HepG2 (cell line): Measurements from ENCODE around the gene THOC5. TPM values are rescaled to one million over a fixed set of nuclear protein-coding genes. Genes with fewer than 3 reads are reported as not detected.

Experiments used
- MTF1 ChIP-seq: sonication (generic); formaldehyde crosslinking; IDR thresholded peaks from 2 replicates; pipeline ENCODE4 v1.5.0; 2020; ENCODE audit warnings: missing genetic modification reagents
- SOX13 ChIP-seq, 3 experiments: fragments of 450-650 bp in 1 of 3; sonication (generic) in 1 of 3; formaldehyde crosslinking in 1 of 3; IDR thresholded peaks in 2 of 3; conservative IDR thresholded peaks in 1 of 3; 2 replicates each; pipeline versions ENCODE4 v1.5.0 to v1.6.1; 2016 to 2020; ENCODE audit warnings: antibody characterized with exemption in 1 of 3, mild to moderate bottlenecking in 1 of 3, missing compliant biosample characterization in 1 of 3, missing genetic modification reagents in 1 of 3, moderate library complexity in 1 of 3
- ZFP37 ChIP-seq: sonication (generic); formaldehyde crosslinking; IDR thresholded peaks from 2 replicates; pipeline ENCODE4 v1.4.0; 2020; ENCODE audit warnings: missing genetic modification reagents, borderline replicate concordance
- ZNF225 ChIP-seq: sonication (generic); formaldehyde crosslinking; IDR thresholded peaks from 2 replicates; pipeline ENCODE4 v1.4.0; 2020; ENCODE audit warnings: mild to moderate bottlenecking, missing genetic modification reagents
- ZNF556 ChIP-seq: sonication (generic); formaldehyde crosslinking; IDR thresholded peaks from 2 replicates; pipeline ENCODE4 v1.4.0; 2020; ENCODE audit warnings: mild to moderate bottlenecking, missing genetic modification reagents, borderline replicate concordance
- polyA plus RNA-seq, 8 experiments: library from polyadenylated mRNA; depleted of rRNA in 3 of 8; stranded (reverse) in 7 of 8; unstranded in 1 of 8; fragments of >200 nt; fragmentation: Illumina TruSeq in 4 of 8; extraction: Trizol in 4 of 8; gene quantifications; 2 replicates each; pipeline versions ENCODE4 v1.2.1 to v1.2.3, GENCODE V29; 2011 to 2016; ENCODE audit warnings: low read depth in 4 of 8, missing spikeins in 1 of 8, mixed read lengths in 1 of 8; ENCODE audit not compliant: insufficient read depth in 1 of 8
- total RNA-seq, 5 experiments: library from RNA; depleted of rRNA; stranded (reverse); fragments of >200 nt; fragmentation: Illumina TruSeq; extraction: Trizol; gene quantifications; 2 replicates each; pipeline ENCODE4 v1.2.3, GENCODE V29; 2016; ENCODE audit warnings: low read depth in 1 of 5
- TF ChIP-seq, protein P1 (sequence below): sonication (generic); formaldehyde crosslinking; IDR thresholded peaks from 2 replicates; pipeline ENCODE4 v1.4.0; 2020; ENCODE audit warnings: missing genetic modification reagents
- TF ChIP-seq, protein P2 (sequence below): sonication (generic); formaldehyde crosslinking; IDR thresholded peaks from 2 replicates; pipeline ENCODE4 v1.9.0; 2022; ENCODE audit warnings: low read depth, missing genetic modification reagents
- TF ChIP-seq, protein P3 (sequence below): sonication (generic); formaldehyde crosslinking; IDR thresholded peaks from 2 replicates; pipeline ENCODE4 v1.5.1; 2020; ENCODE audit warnings: mild to moderate bottlenecking, missing genetic modification reagents, moderate library complexity
- TF ChIP-seq, protein P4 (sequence below): sonication (generic); formaldehyde crosslinking; IDR thresholded peaks from 2 replicates; pipeline ENCODE4 v1.5.0; 2020; ENCODE audit warnings: mild to moderate bottlenecking, missing genetic modification reagents
- TF ChIP-seq, protein P5 (sequence below): IDR thresholded peaks from 2 replicates; pipeline ENCODE4 v1.6.1; 2016; ENCODE audit warnings: missing biosample characterization, missing genetic modification reagents, low read depth
- TF ChIP-seq, protein P6 (sequence below): sonication (generic); formaldehyde crosslinking; IDR thresholded peaks from 2 replicates; pipeline ENCODE4 v1.5.0; 2020; ENCODE audit warnings: mild to moderate bottlenecking, missing genetic modification reagents, borderline replicate concordance

The THOC5 gene
- total and polyA plus RNA-seq, 2 of the 13 experiments (the other 11 are each of a cell fraction or from before 2014, with no cell fraction given) = 45.8 to 46.7 TPM

DNA sequence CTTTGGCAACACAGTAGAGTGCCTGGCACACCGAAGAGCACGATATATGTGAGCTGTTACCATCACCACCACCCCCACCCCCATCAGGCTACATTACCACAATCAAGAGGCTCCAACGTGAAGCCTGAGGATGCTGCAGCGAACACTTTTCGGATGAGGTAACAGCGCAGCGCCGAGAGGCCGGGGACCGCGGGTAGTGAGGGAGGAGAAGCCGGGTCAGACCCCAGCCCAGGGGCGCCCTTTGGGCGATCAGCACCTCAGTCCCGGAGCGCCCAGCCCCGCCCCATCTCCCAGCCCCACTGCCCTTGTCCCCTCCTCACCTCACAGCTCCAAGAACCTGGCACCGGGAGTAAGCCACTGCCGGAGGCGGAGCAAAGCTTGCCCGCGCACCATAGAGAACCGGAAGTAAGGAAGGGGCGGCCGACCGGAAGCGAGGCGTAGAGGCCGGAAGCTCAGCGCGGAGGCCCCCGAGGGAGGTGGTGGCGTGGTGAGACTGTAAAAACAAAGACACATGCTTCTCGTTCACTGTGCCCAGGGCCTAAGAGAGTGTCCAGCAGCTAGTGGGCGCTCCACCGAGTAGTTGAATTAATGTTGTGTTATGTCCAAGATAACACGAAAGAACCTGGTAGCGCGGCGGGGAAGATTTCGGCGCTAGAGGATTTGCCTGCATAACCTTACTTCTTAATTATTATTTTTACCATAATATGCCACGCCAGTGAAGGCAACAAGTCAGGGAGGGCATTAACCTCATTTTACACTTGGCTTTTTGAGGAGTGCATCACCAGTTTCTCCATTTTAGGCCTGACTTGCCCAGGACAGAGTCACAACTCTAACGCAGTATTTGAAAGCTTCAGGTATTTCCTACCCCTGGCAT lies at the start of gene THOC5 (continued):
- TF ChIP-seq ZNF225 (CRISPR knock-in tag) = peak; percentile 87; the same call in 1 of the 2 replicates
- TF ChIP-seq, protein P1, sequence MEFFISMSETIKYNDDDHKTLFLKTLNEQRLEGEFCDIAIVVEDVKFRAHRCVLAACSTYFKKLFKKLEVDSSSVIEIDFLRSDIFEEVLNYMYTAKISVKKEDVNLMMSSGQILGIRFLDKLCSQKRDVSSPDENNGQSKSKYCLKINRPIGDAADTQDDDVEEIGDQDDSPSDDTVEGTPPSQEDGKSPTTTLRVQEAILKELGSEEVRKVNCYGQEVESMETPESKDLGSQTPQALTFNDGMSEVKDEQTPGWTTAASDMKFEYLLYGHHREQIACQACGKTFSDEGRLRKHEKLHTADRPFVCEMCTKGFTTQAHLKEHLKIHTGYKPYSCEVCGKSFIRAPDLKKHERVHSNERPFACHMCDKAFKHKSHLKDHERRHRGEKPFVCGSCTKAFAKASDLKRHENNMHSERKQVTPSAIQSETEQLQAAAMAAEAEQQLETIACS = no peak
- no peak for TF ChIP-seq MTF1
- TF ChIP-seq, protein P2, sequence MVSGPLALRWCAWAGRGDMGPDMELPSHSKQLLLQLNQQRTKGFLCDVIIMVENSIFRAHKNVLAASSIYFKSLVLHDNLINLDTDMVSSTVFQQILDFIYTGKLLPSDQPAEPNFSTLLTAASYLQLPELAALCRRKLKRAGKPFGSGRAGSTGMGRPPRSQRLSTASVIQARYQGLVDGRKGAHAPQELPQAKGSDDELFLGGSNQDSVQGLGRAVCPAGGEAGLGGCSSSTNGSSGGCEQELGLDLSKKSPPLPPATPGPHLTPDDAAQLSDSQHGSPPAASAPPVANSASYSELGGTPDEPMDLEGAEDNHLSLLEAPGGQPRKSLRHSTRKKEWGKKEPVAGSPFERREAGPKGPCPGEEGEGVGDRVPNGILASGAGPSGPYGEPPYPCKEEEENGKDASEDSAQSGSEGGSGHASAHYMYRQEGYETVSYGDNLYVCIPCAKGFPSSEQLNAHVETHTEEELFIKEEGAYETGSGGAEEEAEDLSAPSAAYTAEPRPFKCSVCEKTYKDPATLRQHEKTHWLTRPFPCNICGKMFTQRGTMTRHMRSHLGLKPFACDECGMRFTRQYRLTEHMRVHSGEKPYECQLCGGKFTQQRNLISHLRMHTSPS (CRISPR knock-in tag) = no peak
- TF ChIP-seq, protein P3, sequence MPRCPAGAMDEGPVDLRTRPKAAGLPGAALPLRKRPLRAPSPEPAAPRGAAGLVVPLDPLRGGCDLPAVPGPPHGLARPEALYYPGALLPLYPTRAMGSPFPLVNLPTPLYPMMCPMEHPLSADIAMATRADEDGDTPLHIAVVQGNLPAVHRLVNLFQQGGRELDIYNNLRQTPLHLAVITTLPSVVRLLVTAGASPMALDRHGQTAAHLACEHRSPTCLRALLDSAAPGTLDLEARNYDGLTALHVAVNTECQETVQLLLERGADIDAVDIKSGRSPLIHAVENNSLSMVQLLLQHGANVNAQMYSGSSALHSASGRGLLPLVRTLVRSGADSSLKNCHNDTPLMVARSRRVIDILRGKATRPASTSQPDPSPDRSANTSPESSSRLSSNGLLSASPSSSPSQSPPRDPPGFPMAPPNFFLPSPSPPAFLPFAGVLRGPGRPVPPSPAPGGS (CRISPR knock-in tag) = no peak
- TF ChIP-seq, protein P4, sequence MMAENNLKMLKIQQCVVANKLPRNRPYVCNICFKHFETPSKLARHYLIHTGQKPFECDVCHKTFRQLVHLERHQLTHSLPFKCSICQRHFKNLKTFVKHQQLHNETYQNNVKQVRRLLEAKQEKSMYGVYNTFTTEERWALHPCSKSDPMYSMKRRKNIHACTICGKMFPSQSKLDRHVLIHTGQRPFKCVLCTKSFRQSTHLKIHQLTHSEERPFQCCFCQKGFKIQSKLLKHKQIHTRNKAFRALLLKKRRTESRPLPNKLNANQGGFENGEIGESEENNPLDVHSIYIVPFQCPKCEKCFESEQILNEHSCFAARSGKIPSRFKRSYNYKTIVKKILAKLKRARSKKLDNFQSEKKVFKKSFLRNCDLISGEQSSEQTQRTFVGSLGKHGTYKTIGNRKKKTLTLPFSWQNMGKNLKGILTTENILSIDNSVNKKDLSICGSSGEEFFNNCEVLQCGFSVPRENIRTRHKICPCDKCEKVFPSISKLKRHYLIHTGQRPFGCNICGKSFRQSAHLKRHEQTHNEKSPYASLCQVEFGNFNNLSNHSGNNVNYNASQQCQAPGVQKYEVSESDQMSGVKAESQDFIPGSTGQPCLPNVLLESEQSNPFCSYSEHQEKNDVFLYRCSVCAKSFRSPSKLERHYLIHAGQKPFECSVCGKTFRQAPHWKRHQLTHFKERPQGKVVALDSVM (CRISPR knock-in tag) = peak; percentile 83
- TF ChIP-seq ZNF556 (CRISPR knock-in tag) = no peak
- TF ChIP-seq, protein P5, sequence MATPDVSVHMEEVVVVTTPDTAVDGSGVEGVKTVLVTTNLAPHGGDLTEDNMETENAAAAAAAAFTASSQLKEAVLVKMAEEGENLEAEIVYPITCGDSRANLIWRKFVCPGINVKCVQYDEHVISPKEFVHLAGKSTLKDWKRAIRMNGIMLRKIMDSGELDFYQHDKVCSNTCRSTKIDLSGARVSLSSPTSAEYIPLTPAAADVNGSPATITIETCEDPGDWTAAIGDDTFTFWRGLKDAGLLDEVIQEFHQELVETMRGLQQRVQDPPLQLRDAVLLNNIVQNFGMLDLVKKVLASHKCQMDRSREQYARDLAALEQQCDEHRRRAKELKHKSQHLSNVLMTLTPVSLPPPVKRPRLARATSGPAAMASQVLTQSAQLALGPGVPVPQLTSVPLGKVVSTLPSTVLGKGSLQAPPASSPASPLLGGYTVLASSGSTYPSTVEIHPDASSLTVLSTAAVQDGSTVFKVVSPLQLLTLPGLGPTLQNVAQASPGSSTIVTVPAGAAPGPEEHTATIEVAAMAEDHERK (CRISPR knock-in tag) = 0 out of 2 replicates have a peak, but pooled peaks have one; percentile 32
- TF ChIP-seq, protein P6, sequence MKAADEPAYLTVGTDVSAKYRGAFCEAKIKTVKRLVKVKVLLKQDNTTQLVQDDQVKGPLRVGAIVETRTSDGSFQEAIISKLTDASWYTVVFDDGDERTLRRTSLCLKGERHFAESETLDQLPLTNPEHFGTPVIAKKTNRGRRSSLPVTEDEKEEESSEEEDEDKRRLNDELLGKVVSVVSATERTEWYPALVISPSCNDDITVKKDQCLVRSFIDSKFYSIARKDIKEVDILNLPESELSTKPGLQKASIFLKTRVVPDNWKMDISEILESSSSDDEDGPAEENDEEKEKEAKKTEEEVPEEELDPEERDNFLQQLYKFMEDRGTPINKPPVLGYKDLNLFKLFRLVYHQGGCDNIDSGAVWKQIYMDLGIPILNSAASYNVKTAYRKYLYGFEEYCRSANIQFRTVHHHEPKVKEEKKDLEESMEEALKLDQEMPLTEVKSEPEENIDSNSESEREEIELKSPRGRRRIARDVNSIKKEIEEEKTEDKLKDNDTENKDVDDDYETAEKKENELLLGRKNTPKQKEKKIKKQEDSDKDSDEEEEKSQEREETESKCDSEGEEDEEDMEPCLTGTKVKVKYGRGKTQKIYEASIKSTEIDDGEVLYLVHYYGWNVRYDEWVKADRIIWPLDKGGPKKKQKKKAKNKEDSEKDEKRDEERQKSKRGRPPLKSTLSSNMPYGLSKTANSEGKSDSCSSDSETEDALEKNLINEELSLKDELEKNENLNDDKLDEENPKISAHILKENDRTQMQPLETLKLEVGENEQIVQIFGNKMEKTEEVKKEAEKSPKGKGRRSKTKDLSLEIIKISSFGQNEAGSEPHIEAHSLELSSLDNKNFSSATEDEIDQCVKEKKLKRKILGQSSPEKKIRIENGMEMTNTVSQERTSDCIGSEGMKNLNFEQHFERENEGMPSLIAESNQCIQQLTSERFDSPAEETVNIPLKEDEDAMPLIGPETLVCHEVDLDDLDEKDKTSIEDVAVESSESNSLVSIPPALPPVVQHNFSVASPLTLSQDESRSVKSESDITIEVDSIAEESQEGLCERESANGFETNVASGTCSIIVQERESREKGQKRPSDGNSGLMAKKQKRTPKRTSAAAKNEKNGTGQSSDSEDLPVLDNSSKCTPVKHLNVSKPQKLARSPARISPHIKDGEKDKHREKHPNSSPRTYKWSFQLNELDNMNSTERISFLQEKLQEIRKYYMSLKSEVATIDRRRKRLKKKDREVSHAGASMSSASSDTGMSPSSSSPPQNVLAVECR = peak; percentile 90
- TF ChIP-seq ZFP37 (CRISPR knock-in tag) = 0 out of 2 replicates have a peak, but pooled peaks have one; percentile 29
- peak; percentile 10; the same call in 1 of the 2 replicates for TF ChIP-seq SOX13 (IDR thresholded peaks at IDR 0.05)
- peak in 1 of 2 experiments; percentile 58; a peak in 2 of 4 replicates for TF ChIP-seq SOX13 (CRISPR knock-in tag; conservative IDR thresholded peaks at IDR 0.05 in 1 of 2, IDR thresholded peaks at IDR 0.05 in 1 of 2)
